KMS-11 (cell line): ENCODE results near the gene PRRT1.

ENCODE experiments used
- H2AFZ ChIP-seq: fragments of 200-600 bp; sonication (generic); 2 replicates; pipeline ENCODE4 v1.6.1; 2016; ENCODE audit warnings: antibody characterized with exemption, mixed run types, low read depth
- H3K27ac ChIP-seq: fragments of 200-600 bp; sonication (generic); 2 replicates; pipeline ENCODE4 v1.6.1; 2016; ENCODE audit warnings: mild to moderate bottlenecking, mixed run types
- H3K27me3 ChIP-seq: fragments of 200-600 bp; sonication (generic); 2 replicates; pipeline ENCODE4 v1.6.1; 2017; ENCODE audit warnings: mild to moderate bottlenecking, low read depth, mixed run types, moderate library complexity; ENCODE audit not compliant: insufficient read depth
- H3K36me3 ChIP-seq: fragments of 200-600 bp; sonication (generic); 2 replicates; pipeline ENCODE4 v1.6.1; 2017; ENCODE audit warnings: mild to moderate bottlenecking, mixed run types; ENCODE audit not compliant: insufficient read depth
- H3K4me1 ChIP-seq: fragments of 200-600 bp; sonication (generic); 2 replicates; pipeline ENCODE4 v1.6.1; 2016; ENCODE audit warnings: mild to moderate bottlenecking, low read depth, mixed run types; ENCODE audit not compliant: poor library complexity, severe bottlenecking
- H3K4me2 ChIP-seq: fragments of 200-600 bp; sonication (generic); 2 replicates; pipeline ENCODE4 v1.7.0; 2016; ENCODE audit warnings: mild to moderate bottlenecking, mixed run types
- H3K4me3 ChIP-seq: fragments of 200-600 bp; sonication (generic); IDR thresholded peaks from 2 replicates; pipeline ENCODE4 v1.6.1; 2017; ENCODE audit warnings: low read depth, low read length, mixed read lengths; ENCODE audit not compliant: insufficient read depth
- H3K79me2 ChIP-seq: fragments of 200-600 bp; sonication (generic); 2 replicates; pipeline ENCODE4 v1.6.1; 2016; ENCODE audit warnings: low read depth, mixed run types; ENCODE audit not compliant: insufficient read depth
- H3K9ac ChIP-seq: fragments of 200-600 bp; sonication (generic); 2 replicates; pipeline ENCODE4 v1.6.1; 2016; ENCODE audit warnings: mild to moderate bottlenecking, mixed run types
- H4K20me1 ChIP-seq: fragments of 200-600 bp; sonication (generic); 2 replicates; pipeline ENCODE4 v1.6.1; 2016; ENCODE audit warnings: mild to moderate bottlenecking, mixed run types; ENCODE audit not compliant: insufficient read depth
- TF ChIP-seq, protein P1 (sequence below): fragments of 200-600 bp; sonication (generic); conservative IDR thresholded peaks from 2 replicates; pipeline ENCODE4 v1.6.1; 2017; ENCODE audit warnings: low read depth, mild to moderate bottlenecking, antibody characterized with exemption, low read length, moderate library complexity, mixed read lengths

PRRT1 gene

DNA sequence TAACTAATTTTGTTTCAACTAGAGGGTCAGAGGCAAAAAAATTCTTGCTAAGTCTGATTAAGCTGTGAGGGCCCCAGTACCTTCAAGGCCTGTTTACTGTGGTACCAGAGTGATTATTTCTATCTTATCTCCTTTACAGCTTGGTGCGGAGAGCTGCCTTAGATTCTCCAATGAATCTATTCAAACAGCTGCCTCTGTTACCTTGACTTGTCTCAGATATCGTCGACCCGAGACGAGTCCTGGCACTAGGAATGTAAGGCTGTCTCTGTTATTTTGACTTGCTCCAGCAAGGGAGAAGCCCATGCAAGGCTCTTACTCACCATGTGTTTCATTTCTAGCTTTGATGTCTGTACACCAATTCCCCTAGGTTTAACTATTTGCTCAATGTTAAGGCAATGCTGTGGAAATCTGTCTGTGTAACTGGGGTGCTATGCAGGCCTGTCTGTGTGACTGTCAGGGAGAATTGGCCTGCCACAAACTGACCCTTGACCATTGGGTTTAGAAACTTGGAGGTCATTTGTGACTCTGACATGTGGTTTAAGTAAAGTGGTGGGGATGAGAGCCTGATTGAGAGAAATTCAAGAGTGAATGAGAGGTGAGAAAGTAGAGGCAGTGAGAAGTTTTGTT lies 11.2 kb downstream of the PRRT1 start:
- H3K27ac ChIP-seq: no peak overlapping the region
- H2AFZ ChIP-seq: no peak overlapping the region
- no peaks in the 10 kb centered on the region for H3K4me1 ChIP-seq
- no peaks in the 10 kb centered on the region for H3K27me3 ChIP-seq
- TF ChIP-seq, protein P1, sequence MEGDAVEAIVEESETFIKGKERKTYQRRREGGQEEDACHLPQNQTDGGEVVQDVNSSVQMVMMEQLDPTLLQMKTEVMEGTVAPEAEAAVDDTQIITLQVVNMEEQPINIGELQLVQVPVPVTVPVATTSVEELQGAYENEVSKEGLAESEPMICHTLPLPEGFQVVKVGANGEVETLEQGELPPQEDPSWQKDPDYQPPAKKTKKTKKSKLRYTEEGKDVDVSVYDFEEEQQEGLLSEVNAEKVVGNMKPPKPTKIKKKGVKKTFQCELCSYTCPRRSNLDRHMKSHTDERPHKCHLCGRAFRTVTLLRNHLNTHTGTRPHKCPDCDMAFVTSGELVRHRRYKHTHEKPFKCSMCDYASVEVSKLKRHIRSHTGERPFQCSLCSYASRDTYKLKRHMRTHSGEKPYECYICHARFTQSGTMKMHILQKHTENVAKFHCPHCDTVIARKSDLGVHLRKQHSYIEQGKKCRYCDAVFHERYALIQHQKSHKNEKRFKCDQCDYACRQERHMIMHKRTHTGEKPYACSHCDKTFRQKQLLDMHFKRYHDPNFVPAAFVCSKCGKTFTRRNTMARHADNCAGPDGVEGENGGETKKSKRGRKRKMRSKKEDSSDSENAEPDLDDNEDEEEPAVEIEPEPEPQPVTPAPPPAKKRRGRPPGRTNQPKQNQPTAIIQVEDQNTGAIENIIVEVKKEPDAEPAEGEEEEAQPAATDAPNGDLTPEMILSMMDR: no peak
- no peak overlapping the region for H3K4me3 ChIP-seq
- H3K9ac ChIP-seq: no peak overlapping the region
- no peak overlapping the region for H3K4me2 ChIP-seq
- no peaks in the 10 kb centered on the region for H4K20me1 ChIP-seq
- H3K79me2 ChIP-seq: no peaks in the 10 kb centered on the region
- no peaks in the 10 kb centered on the region for H3K36me3 ChIP-seq

- no peaks in the 10 kb centered on the region for H3K27me3 ChIP-seq
- no peak overlapping the region for H3K9ac ChIP-seq
- H3K4me2 ChIP-seq: no peak overlapping the region
- H3K36me3 ChIP-seq: no peaks in the 10 kb centered on the region
- no peaks in the 10 kb centered on the region for H4K20me1 ChIP-seq
- no peak overlapping the region for H2AFZ ChIP-seq
- no peaks in the 10 kb centered on the region for H3K79me2 ChIP-seq
- H3K27ac ChIP-seq: no peak overlapping the region
- no peaks in the 10 kb centered on the region for H3K4me1 ChIP-seq
- H3K4me3 ChIP-seq: no peak overlapping the region
- TF ChIP-seq, protein P1: no peak
Measured at GRCh38 chr6:32139590-32139989, 12.1 kb downstream of the PRRT1 start.

- Histone ChIP-seq H4K20me1 (no peaks in the 10 kb centered on the region), H3K4me1 (no peaks in the 10 kb centered on the region), H3K9ac (no peak overlapping the region), H3K4me3 (no peak overlapping the region), H3K4me2 (no peak overlapping the region), H3K79me2 (no peaks in the 10 kb centered on the region), H2AFZ (no peak overlapping the region), H3K36me3 (no peaks in the 10 kb centered on the region), H3K27ac (no peak overlapping the region), H3K27me3 (no peaks in the 10 kb centered on the region)
- TF ChIP-seq, protein P1: no peak
Measured at GRCh38 chr6:32137454-32137853, 14.3 kb downstream of the PRRT1 start.

- Histone ChIP-seq H3K4me2 (no peak overlapping the region), H3K36me3 (no peaks in the 10 kb centered on the region), H3K9ac (no peak overlapping the region), H3K4me3 (no peak overlapping the region), H3K79me2 (no peaks in the 10 kb centered on the region; the same call in 1 of the 2 replicates), H3K27me3 (no peaks in the 10 kb centered on the region), H3K27ac (no peak overlapping the region), H4K20me1 (no peaks in the 10 kb centered on the region), H2AFZ (no peak overlapping the region), H3K4me1 (peaks cover 7% of the 10 kb centered on the region)
- TF ChIP-seq, protein P1: no peak
Measured at GRCh38 chr6:32133786-32134185, 18.0 kb downstream of the PRRT1 start.
